Motor neuron (in vitro differentiated cells): Measurements from ENCODE around the gene PTPRH. TPM values are rescaled to one million over a fixed set of nuclear protein-coding genes. Genes with fewer than 3 reads are reported as not detected.
"Not testable (repeated sequence)": the region's sequence is repeated elsewhere in the genome, so short reads cannot be mapped to it uniquely, and the experiment has no call there.

Experiments used
- ATAC-seq, 8 experiments: fragments of 200-7000 bp; cut with Tn5 transposase; replicated peaks in 6 of 8; 2 replicates each; pipeline ENCODE4 v1.8.0; 2021; ENCODE audit warnings: mild to moderate bottlenecking in 8 of 8, moderate library complexity in 8 of 8
- H3K27ac ChIP-seq, 2 donors: fragments of 250-450 bp; sonication (Bioruptor Pico); 2 replicates each; pipeline ENCODE4 v1.9.0; 2021; ENCODE audit warnings: antibody characterized with exemption in 2 of 2, mild to moderate bottlenecking in 2 of 2, moderate library complexity in 1 of 2
- H3K4me1 ChIP-seq, 2 donors: fragments of 250-450 bp; sonication (Bioruptor Pico); replicated peaks in 1 of 2; 2 replicates each; pipeline ENCODE4 v1.6.1; 2021; ENCODE audit warnings: antibody characterized with exemption in 2 of 2, mild to moderate bottlenecking in 2 of 2, moderate library complexity in 1 of 2
- H3K4me3 ChIP-seq, 5 donors: fragments of 250-450 bp; sonication (Bioruptor Pico); 2 replicates each; pipeline ENCODE4 v1.9.0; 2021; ENCODE audit warnings: antibody characterized with exemption in 5 of 5, mild to moderate bottlenecking in 5 of 5, moderate library complexity in 4 of 5
- WGBS, 10 experiments: fragments of 450-650 bp; shearing (Covaris generic); methylation state at CpG; one replicate each; pipeline ENCODE4 v1.0.0; 2022; 5-methylcytosine and 5-hydroxymethylcytosine counted together
- in situ Hi-C, 9 experiments: fragments of 400-800 bp; cut with MboI; loops; one replicate each; pipeline ENCODE4 v1.15.0; 2021; ENCODE audit warnings: low sequenced_read_pairs in 9 of 9, low pct_unique_long_range_greater_than_20kb in 2 of 9; ENCODE audit not compliant: unreplicated experiment in 9 of 9
- total RNA-seq, 8 experiments: library from RNA; unstranded; fragments of 300-600 nt; gene quantifications; 2 replicates each; pipeline versions ENCODE4 v1.2.3 to v1.2.4, GENCODE V29; 2022

The PTPRH gene
- total RNA-seq, 8 experiments from 2014 or later: 4.0 to 59.0 (median 18.1) TPM

- in situ Hi-C loops: no loop called here
- peak; percentile 95 to 99 (median 97) for ATAC-seq
- no peaks in the 10 kb centered on the region for H3K4me1 ChIP-seq
- WGBS, 10 experiments: 0 to 16% (median 0%) methylated on average over 1 to 14 of the region's 33 CpGs; no CpG with 5 or more reads in 2 of the 10 experiments
- peak within 1 kb of the TSS in 1 of 2 donors; percentile 66 for H3K27ac ChIP-seq
- H3K4me3 ChIP-seq: peak within 1 kb of the TSS; percentile 26 to 41 (median 34)
Observed at GRCh38 chr19:55166530-55167268, 42.6 kb downstream of the PTPRH start, which contains the start of gene DNAAF3. Gene DNAAF3 (minus strand): TSS chr19:55166613. CDS start chr19:55166413, 200 bp downstream.

- ATAC-seq: peak; percentile 51 to 82 (median 62)
- no peaks in the 10 kb centered on the region for H3K4me1 ChIP-seq
- in situ Hi-C loops: no loop called here
- 0 to 40% (median 0%) methylated on average over 1 to 11 of the region's 34 CpGs; no CpG with 5 or more reads in 4 of the 10 experiments for WGBS, 10 experiments
- peak overlapping the region; percentile 7 to 41 (median 30) for H3K4me3 ChIP-seq
- H3K27ac ChIP-seq: no peak overlapping the region
Observed at GRCh38 chr19:55165952-55166529, 43.3 kb downstream of the PTPRH start.

GRCh38 chr19:55161571-55162322, 47.6 kb downstream of the PTPRH start:
- H3K27ac ChIP-seq: no peak overlapping the region
- no peak for ATAC-seq
- peaks cover 0 to 9% of the 10 kb centered on the region in 2 donors for H3K4me1 ChIP-seq
- 30 to 54% (median 48%) methylated on average over 4 to 13 of the region's 61 CpGs; no CpG with 5 or more reads in 5 of the 10 experiments for WGBS, 10 experiments
- in situ Hi-C loops: no loop called here
- no peak overlapping the region for H3K4me3 ChIP-seq

- Histone ChIP-seq H3K4me1 (peaks cover 0 to 9% of the 10 kb centered on the region in 2 donors), H3K27ac (no peak overlapping the region), H3K4me3 (no peak overlapping the region)
- in situ Hi-C loops: no loop called here
- ATAC-seq: no peak
- WGBS, 10 experiments: no CpG with 5 or more reads among the region's 32 CpGs
Observed at GRCh38 chr19:55160986-55161365, 48.3 kb downstream of the PTPRH start.

GRCh38 chr19:55160128-55160985, 48.9 kb downstream of the PTPRH start:
- Histone ChIP-seq H3K4me3 (no peak overlapping the region), H3K4me1 (peaks cover 0 to 9% of the 10 kb centered on the region in 2 donors), H3K27ac (no peak overlapping the region)
- peak; percentile 53 to 86 (median 72) for ATAC-seq
- 0 to 100% (median 86%) methylated on average over 1 to 2 of the region's 33 CpGs; no CpG with 5 or more reads in 3 of the 10 experiments for WGBS, 10 experiments
- in situ Hi-C loops: no loop called here

- H3K4me1 ChIP-seq: peaks cover 0 to 9% of the 10 kb centered on the region in 2 donors
- WGBS, 10 experiments: 0 to 100% (median 62%) methylated on average over 1 to 3 of the region's 18 CpGs; no CpG with 5 or more reads in 2 of the 10 experiments
- in situ Hi-C loops: no loop called here
- no peak overlapping the region for H3K4me3 ChIP-seq
- ATAC-seq: peak in 7 of 8 experiments; percentile 6 to 76 (median 59)
- H3K27ac ChIP-seq: no peak overlapping the region
Observed at GRCh38 chr19:55158848-55159749, 50.2 kb downstream of the PTPRH start.

GRCh38 chr19:55158423-55158822, 50.9 kb downstream of the PTPRH start:
- no peak overlapping the region for H3K27ac ChIP-seq
- 60 to 69% methylated on average over 1 to 2 of the region's 4 CpGs; no CpG with 5 or more reads in 8 of the 10 experiments for WGBS, 10 experiments
- ATAC-seq: no peak
- no peak overlapping the region for H3K4me3 ChIP-seq
- in situ Hi-C loops: no loop called here
- peaks cover 0 to 9% of the 10 kb centered on the region in 2 donors for H3K4me1 ChIP-seq

GRCh38 chr19:55157064-55157908, 52.0 kb downstream of the PTPRH start, which contains the start of gene TNNI3:
Gene TNNI3 (minus strand): TSS chr19:55157732. CDS start chr19:55157589, 143 bp downstream.
- Histone ChIP-seq H3K27ac (no peak within 1 kb of the TSS), H3K4me3 (peak within 1 kb of the TSS; percentile 27 to 44 (median 33)), H3K4me1 (peaks cover 0 to 9% of the 10 kb centered on the region in 2 donors)
- in situ Hi-C loops: no loop called here
- 47 to 56% methylated on average over 5 to 11 of the region's 39 CpGs; no CpG with 5 or more reads in 8 of the 10 experiments for WGBS, 10 experiments
- ATAC-seq: no peak

- 6 to 30% (median 8%) methylated on average over 5 to 10 of the region's 52 CpGs; no CpG with 5 or more reads in 7 of the 10 experiments for WGBS, 10 experiments
- in situ Hi-C loops: no loop called here
- Histone ChIP-seq H3K27ac (peak overlapping the region in 1 of 2 donors; percentile 1), H3K4me3 (peak overlapping the region; percentile 27 to 44 (median 33)), H3K4me1 (peaks cover 0 to 9% of the 10 kb centered on the region in 2 donors)
- ATAC-seq: peak; percentile 4 to 83 (median 58)
Observed at GRCh38 chr19:55156202-55157063, 52.9 kb downstream of the PTPRH start.

GRCh38 chr19:55155784-55156183, 53.5 kb downstream of the PTPRH start:
- 7 to 40% methylated on average over 1 to 2 of the region's 5 CpGs; no CpG with 5 or more reads in 8 of the 10 experiments for WGBS, 10 experiments
- ATAC-seq, H3K4me1 ChIP-seq, in situ Hi-C loops: not testable (repeated sequence)
- Histone ChIP-seq H3K27ac (peak overlapping the region in 1 of 2 donors; percentile 1), H3K4me3 (peak overlapping the region; percentile 27 to 44 (median 33))
